Retinal pigment epithelial cell (primary cell): ENCODE data around the gene LACC1.

Experiments used
- DNase-seq: peaks from one replicate; pipeline ENCODE4 v3.0.0-alpha.2; 2010; ENCODE audit warnings: low read depth
- H3K4me3 ChIP-seq: 2 replicates; pipeline ENCODE4 v1.5.1; 2011; ENCODE audit warnings: mild to moderate bottlenecking, low read length, control low read depth, moderate library complexity
- TF ChIP-seq, protein P1 (sequence below): conservative IDR thresholded peaks from 2 replicates; pipeline ENCODE4 v1.5.1; 2011; ENCODE audit warnings: low read depth, low read length, control low read depth, inconsistent platforms

Gene LACC1

DNA sequence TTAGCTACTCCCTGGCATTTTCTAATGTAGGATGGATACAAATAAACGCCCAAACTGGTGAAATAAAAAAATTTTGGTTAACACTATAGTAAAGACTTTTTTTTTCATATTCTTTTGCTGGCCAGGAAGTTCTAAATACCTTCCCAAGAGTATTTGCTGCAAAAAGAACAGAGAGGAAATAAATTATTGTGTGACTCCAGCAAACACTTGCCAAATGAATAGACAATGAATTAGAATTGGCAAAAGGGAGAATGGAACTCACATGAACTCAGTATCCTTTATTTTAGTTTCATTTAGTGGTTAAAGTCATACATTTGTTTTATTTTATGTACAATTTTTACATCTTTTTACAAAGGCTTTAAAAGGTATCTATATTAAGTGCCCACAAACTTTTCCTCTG is 58.1 kb downstream of the LACC1 start:
- no peak overlapping the region for H3K4me3 ChIP-seq
- no peak for DNase-seq
- TF ChIP-seq, protein P1, sequence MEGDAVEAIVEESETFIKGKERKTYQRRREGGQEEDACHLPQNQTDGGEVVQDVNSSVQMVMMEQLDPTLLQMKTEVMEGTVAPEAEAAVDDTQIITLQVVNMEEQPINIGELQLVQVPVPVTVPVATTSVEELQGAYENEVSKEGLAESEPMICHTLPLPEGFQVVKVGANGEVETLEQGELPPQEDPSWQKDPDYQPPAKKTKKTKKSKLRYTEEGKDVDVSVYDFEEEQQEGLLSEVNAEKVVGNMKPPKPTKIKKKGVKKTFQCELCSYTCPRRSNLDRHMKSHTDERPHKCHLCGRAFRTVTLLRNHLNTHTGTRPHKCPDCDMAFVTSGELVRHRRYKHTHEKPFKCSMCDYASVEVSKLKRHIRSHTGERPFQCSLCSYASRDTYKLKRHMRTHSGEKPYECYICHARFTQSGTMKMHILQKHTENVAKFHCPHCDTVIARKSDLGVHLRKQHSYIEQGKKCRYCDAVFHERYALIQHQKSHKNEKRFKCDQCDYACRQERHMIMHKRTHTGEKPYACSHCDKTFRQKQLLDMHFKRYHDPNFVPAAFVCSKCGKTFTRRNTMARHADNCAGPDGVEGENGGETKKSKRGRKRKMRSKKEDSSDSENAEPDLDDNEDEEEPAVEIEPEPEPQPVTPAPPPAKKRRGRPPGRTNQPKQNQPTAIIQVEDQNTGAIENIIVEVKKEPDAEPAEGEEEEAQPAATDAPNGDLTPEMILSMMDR = no peak

- no peak for DNase-seq
- TF ChIP-seq, protein P1 = no peak
- no peak overlapping the region for H3K4me3 ChIP-seq
These were observed 58.7 kb downstream of the LACC1 start for GRCh38 chr13:43938449-43938848.

- no peak for DNase-seq
- TF ChIP-seq, protein P1 = no peak
- H3K4me3 ChIP-seq = no peak overlapping the region
These were observed 59.4 kb downstream of the LACC1 start for GRCh38 chr13:43939086-43939485.

GRCh38 chr13:43942286-43942685 is 62.6 kb downstream of the LACC1 start:
- H3K4me3 ChIP-seq = no peak overlapping the region
- TF ChIP-seq, protein P1 = no peak
- DNase-seq = no peak
